Activated naive CD8-positive, alpha-beta T cell treated with anti-CD3 and anti-CD28 coated beads for 36 hours (primary cell): Measurements from ENCODE around the gene SP7. TPM values are rescaled to one million over a fixed set of nuclear protein-coding genes. Genes with fewer than 3 reads are reported as not detected.
A peak's percentile ranks its signal among the peaks of the same experiment; 100 is the strongest.

Experiments
- DNase-seq: peaks from one replicate; pipeline ENCODE4 v3.0.0; 2021
- H3K27ac Mint-ChIP-seq: one replicate; pipeline ENCODE4 v1.8.0; 2022; ENCODE audit warnings: mild to moderate bottlenecking, moderate library complexity, mixed read lengths
- H3K27me3 Mint-ChIP-seq: one replicate; pipeline ENCODE4 v1.8.0; 2022; ENCODE audit warnings: mild to moderate bottlenecking, mixed read lengths
- H3K36me3 Mint-ChIP-seq: one replicate; pipeline ENCODE4 v1.8.0; 2021; ENCODE audit warnings: mild to moderate bottlenecking, mixed read lengths
- H3K4me1 Mint-ChIP-seq: one replicate; pipeline ENCODE4 v1.8.0; 2021; ENCODE audit warnings: mixed read lengths
- H3K4me3 Mint-ChIP-seq: one replicate; pipeline ENCODE4 v1.8.0; 2022; ENCODE audit warnings: mild to moderate bottlenecking, moderate library complexity, mixed read lengths
- H3K9me3 Mint-ChIP-seq: one replicate; pipeline ENCODE4 v1.8.0; 2022; ENCODE audit warnings: mixed read lengths
- total RNA-seq, 2 experiments: library from RNA; stranded (reverse); gene quantifications; one replicate each; pipeline ENCODE4 v1.2.3, GENCODE V29; 2021

Gene SP7
- total RNA-seq, 2 experiments from 2014 or later = not detected

GRCh38 chr12:53358836-53359419 is 22.8 kb upstream of the SP7 start:
- H3K36me3 Mint-ChIP-seq = no peaks in the 10 kb centered on the region
- H3K27ac Mint-ChIP-seq = no peak overlapping the region
- no peak overlapping the region for H3K4me3 Mint-ChIP-seq
- DNase-seq = no peak
- H3K4me1 Mint-ChIP-seq = no peaks in the 10 kb centered on the region
- no peaks in the 10 kb centered on the region for H3K27me3 Mint-ChIP-seq
- H3K9me3 Mint-ChIP-seq = no peaks in the 10 kb centered on the region

- H3K36me3 Mint-ChIP-seq = no peaks in the 10 kb centered on the region
- H3K27ac Mint-ChIP-seq = no peak overlapping the region
- DNase-seq = no peak
- no peaks in the 10 kb centered on the region for H3K9me3 Mint-ChIP-seq
- no peak overlapping the region for H3K4me3 Mint-ChIP-seq
- H3K27me3 Mint-ChIP-seq = no peaks in the 10 kb centered on the region
- peaks cover 9% of the 10 kb centered on the region for H3K4me1 Mint-ChIP-seq
These were observed 19.0 kb upstream of the SP7 start for GRCh38 chr12:53355121-53355520.

- Mint-ChIP-seq H3K36me3 (no peaks in the 10 kb centered on the region), H3K4me3 (no peak overlapping the region), H3K27me3 (no peaks in the 10 kb centered on the region), H3K4me1 (peaks cover 9% of the 10 kb centered on the region), H3K27ac (no peak overlapping the region), H3K9me3 (no peaks in the 10 kb centered on the region)
- no peak for DNase-seq
These were observed 17.1 kb upstream of the SP7 start for GRCh38 chr12:53353257-53353655.

DNA sequence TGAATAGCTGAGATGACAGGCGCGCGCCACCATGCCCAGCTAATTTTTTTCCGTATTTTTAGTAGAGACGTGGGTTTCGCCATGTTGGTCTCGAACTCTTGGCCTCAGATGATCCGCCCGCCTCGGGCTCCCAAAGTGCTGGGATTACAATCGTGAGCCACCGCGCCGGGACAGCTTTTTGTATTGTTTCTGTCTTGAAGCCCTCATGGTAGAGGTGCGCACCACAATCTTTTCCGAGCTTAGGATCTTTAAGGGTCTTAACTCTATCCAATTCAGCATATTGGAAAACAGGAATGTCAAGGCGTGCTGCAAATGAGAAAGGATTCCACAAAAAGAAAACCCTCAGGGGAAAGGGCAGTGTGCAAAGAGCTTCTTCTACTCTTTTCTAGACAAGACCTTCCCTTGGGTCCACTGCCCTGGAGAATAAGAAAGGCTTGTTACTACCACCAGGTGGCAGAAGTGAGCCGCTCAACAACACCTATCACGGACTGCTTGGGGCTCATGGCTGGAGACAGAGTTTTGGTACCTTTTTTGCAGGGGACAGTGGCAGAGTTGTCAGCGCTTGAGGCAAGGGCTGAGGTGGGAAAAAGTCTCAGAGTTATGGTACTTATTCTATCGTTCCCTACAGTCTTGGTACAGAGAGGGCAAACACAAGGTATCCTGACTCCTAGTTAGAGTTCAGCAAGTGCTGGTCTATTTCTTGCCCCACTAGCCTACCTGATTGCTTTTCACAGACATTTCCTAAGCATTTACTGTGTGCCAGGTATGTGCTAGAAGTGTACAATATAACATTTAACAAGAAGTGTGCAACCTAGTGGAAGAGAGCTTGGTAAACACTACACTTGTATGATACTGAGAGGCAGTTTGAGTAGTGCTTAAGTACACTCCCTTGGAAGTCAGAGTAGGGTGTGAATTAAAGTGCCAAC is 16.4 kb upstream of the SP7 start:
- no peak overlapping the region for H3K4me3 Mint-ChIP-seq
- no peak overlapping the region for H3K27ac Mint-ChIP-seq
- DNase-seq = peak; percentile 79
- no peaks in the 10 kb centered on the region for H3K27me3 Mint-ChIP-seq
- no peaks in the 10 kb centered on the region for H3K36me3 Mint-ChIP-seq
- no peaks in the 10 kb centered on the region for H3K9me3 Mint-ChIP-seq
- peaks cover 9% of the 10 kb centered on the region for H3K4me1 Mint-ChIP-seq

- H3K9me3 Mint-ChIP-seq = no peaks in the 10 kb centered on the region
- H3K27me3 Mint-ChIP-seq = no peaks in the 10 kb centered on the region
- peaks cover 20% of the 10 kb centered on the region for H3K4me1 Mint-ChIP-seq
- no peaks in the 10 kb centered on the region for H3K36me3 Mint-ChIP-seq
- no peak for DNase-seq
- no peak overlapping the region for H3K4me3 Mint-ChIP-seq
- no peak overlapping the region for H3K27ac Mint-ChIP-seq
These were observed 11.8 kb upstream of the SP7 start for GRCh38 chr12:53347905-53348304.

GRCh38 chr12:53346491-53346890 is 10.3 kb upstream of the SP7 start:
- H3K27ac Mint-ChIP-seq = no peak overlapping the region
- H3K4me3 Mint-ChIP-seq = no peak overlapping the region
- DNase-seq = no peak
- H3K9me3 Mint-ChIP-seq = no peaks in the 10 kb centered on the region
- H3K4me1 Mint-ChIP-seq = peaks cover 15% of the 10 kb centered on the region
- H3K27me3 Mint-ChIP-seq = no peaks in the 10 kb centered on the region
- no peaks in the 10 kb centered on the region for H3K36me3 Mint-ChIP-seq

- DNase-seq = no peak
- Mint-ChIP-seq H3K9me3 (no peaks in the 10 kb centered on the region), H3K36me3 (no peaks in the 10 kb centered on the region), H3K27ac (peak overlapping the region; percentile 34), H3K4me1 (peaks cover 16% of the 10 kb centered on the region), H3K4me3 (peak overlapping the region; percentile 88), H3K27me3 (no peaks in the 10 kb centered on the region)
These were observed 9.5 kb upstream of the SP7 start for GRCh38 chr12:53345486-53346188.

DNA sequence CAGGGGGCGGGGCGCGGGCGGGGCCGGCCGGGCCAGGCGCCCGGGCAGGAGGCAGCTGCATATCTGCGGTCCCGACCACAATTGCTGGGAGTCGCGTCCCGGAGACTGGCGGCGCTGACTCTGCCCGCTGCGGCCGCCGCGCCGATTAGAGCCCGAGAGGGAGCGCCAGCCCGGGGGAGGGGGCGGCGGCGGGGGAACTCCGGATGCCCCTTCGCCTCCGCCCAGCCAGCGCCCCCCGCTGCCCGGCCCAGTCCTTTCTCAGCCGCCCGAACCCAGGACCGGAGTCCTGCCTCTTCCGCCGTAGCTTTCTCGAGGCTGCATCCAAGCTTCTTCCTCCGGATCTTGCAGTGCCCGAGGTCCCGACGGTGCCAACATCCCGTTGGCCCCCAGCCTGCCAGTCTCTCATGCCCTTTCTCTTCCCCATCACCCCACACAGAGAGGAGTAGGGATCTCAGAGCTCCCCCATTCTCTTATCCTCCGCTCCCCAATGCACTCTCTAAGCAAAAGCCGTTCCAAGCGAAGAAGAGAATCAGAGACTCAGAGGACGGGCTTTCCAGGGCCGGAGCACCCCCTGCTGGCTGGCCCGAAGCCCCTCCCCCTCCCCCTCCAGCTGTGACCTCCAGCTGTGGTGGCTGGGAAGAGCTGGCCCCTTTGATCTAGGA is 8.8 kb upstream of the SP7 start:
- H3K4me3 Mint-ChIP-seq = peak overlapping the region; percentile 88
- H3K4me1 Mint-ChIP-seq = peaks cover 18% of the 10 kb centered on the region
- no peaks in the 10 kb centered on the region for H3K36me3 Mint-ChIP-seq
- H3K9me3 Mint-ChIP-seq = no peaks in the 10 kb centered on the region
- H3K27ac Mint-ChIP-seq = peak overlapping the region; percentile 34
- DNase-seq = peak; percentile 65
- no peaks in the 10 kb centered on the region for H3K27me3 Mint-ChIP-seq

- Mint-ChIP-seq H3K36me3 (no peaks in the 10 kb centered on the region), H3K27ac (no peak overlapping the region), H3K27me3 (no peaks in the 10 kb centered on the region), H3K9me3 (no peaks in the 10 kb centered on the region), H3K4me1 (peaks cover 18% of the 10 kb centered on the region), H3K4me3 (peak overlapping the region; percentile 63)
- no peak for DNase-seq
These were observed 8.3 kb upstream of the SP7 start for GRCh38 chr12:53344487-53344823.

DNA sequence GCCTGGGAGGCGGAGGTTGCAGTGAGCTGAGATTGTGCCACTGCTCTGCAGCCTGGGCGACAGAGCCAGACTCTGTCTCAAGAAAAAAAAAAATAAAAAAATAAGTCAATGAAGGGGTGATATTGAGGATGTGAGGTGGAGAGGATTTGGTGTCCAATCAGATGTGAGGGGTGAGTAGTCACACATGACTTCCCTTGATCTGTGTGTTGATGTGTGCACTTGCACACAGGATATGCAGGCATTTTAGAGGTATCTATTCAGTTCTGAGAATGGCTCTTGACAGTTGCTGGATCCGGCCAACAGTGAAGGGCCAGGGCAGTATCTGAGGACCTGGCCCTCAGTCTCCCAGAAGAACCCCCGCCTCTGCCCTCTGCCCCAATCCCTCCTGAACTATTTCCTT is 7.8 kb upstream of the SP7 start:
- Mint-ChIP-seq H3K4me1 (peaks cover 18% of the 10 kb centered on the region), H3K4me3 (peak overlapping the region; percentile 63), H3K9me3 (no peaks in the 10 kb centered on the region), H3K36me3 (no peaks in the 10 kb centered on the region), H3K27me3 (no peaks in the 10 kb centered on the region), H3K27ac (no peak overlapping the region)
- DNase-seq = no peak

- Mint-ChIP-seq H3K4me1 (peaks cover 18% of the 10 kb centered on the region), H3K27ac (no peak overlapping the region), H3K36me3 (no peaks in the 10 kb centered on the region), H3K27me3 (peaks cover 1% of the 10 kb centered on the region), H3K9me3 (no peaks in the 10 kb centered on the region), H3K4me3 (no peak overlapping the region)
- no peak for DNase-seq
These were observed 7.3 kb upstream of the SP7 start for GRCh38 chr12:53343449-53343848.

DNA sequence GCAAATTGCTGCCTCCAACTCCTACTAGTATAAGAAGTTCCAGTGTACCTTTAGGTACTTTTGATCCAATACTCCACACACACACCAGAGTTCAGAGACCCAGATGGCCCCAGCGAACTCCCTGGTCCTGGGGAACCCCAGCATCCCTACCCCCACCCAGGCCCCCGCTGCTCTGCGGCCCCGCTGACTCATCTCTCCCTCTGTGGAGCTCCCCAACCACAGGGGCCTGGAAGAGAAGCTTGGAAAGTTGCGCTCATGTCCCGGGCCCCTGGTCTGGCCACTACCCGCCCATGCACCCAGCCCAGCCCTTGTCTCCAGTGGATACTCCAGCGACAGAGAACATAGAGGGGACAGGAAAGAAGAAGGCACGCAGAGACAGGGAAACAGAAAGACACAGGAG is 4.2 kb upstream of the SP7 start:
- Mint-ChIP-seq H3K4me3 (no peak overlapping the region), H3K4me1 (peaks cover 25% of the 10 kb centered on the region), H3K27ac (no peak overlapping the region), H3K36me3 (no peaks in the 10 kb centered on the region), H3K9me3 (no peaks in the 10 kb centered on the region), H3K27me3 (peaks cover 32% of the 10 kb centered on the region)
- DNase-seq = peak; percentile 31

DNA sequence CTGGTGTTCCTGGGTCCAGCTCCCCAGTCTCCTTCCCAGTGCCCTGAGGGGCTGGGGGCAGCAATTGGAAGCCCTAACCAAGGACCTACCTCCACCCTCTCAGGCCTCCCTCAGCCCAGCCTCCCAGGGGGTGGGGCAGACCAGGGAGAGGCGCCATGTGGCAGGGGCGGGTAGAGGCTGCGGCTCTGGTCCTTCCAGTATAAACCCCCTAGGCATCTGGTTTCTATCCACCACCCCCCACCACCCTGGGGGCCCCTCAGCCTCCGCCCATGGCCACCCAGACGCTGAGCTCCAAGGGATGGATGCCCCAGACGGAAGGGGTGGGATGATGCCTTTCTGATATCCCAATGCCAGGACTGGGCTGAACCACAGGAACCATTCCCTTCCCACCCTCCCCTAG is 2.8 kb upstream of the SP7 start:
- Mint-ChIP-seq H3K27me3 (peaks cover 43% of the 10 kb centered on the region), H3K4me1 (peaks cover 14% of the 10 kb centered on the region), H3K4me3 (no peak overlapping the region), H3K27ac (no peak overlapping the region), H3K36me3 (no peaks in the 10 kb centered on the region), H3K9me3 (no peaks in the 10 kb centered on the region)
- no peak for DNase-seq

GRCh38 chr12:53338017-53338416 is 1.9 kb upstream of the SP7 start:
- Mint-ChIP-seq H3K9me3 (no peaks in the 10 kb centered on the region), H3K27ac (no peak overlapping the region), H3K4me3 (no peak overlapping the region), H3K4me1 (peaks cover 11% of the 10 kb centered on the region), H3K36me3 (no peaks in the 10 kb centered on the region), H3K27me3 (peaks cover 49% of the 10 kb centered on the region)
- no peak for DNase-seq

DNA sequence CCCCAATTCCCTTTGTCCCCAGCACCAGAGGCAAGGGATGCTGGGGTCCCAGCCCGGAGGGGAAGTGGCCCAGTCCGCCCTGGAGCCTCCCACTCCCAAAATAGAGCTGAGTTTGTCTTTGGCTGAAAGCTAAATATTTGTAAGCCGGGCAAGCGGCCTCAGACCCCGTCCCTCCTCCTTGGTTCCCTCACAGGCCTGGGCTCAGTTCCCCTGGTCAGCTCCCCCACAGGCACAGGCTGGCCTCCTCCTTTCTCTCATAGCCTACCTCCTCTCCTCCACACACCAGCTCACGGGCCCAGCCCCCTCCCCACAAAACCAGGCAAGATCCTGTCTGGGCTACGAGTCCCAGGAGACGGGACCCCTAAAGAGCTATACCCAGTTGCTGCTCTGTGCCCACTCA is 1.3 kb downstream of the SP7 start:
- Mint-ChIP-seq H3K27ac (no peak overlapping the region), H3K36me3 (no peaks in the 10 kb centered on the region), H3K9me3 (no peaks in the 10 kb centered on the region), H3K27me3 (peaks cover 49% of the 10 kb centered on the region), H3K4me3 (no peak overlapping the region), H3K4me1 (peaks cover 8% of the 10 kb centered on the region)
- no peak for DNase-seq
